ENCODE data around the gene SPSB2.

The SPSB2 gene

DNA sequence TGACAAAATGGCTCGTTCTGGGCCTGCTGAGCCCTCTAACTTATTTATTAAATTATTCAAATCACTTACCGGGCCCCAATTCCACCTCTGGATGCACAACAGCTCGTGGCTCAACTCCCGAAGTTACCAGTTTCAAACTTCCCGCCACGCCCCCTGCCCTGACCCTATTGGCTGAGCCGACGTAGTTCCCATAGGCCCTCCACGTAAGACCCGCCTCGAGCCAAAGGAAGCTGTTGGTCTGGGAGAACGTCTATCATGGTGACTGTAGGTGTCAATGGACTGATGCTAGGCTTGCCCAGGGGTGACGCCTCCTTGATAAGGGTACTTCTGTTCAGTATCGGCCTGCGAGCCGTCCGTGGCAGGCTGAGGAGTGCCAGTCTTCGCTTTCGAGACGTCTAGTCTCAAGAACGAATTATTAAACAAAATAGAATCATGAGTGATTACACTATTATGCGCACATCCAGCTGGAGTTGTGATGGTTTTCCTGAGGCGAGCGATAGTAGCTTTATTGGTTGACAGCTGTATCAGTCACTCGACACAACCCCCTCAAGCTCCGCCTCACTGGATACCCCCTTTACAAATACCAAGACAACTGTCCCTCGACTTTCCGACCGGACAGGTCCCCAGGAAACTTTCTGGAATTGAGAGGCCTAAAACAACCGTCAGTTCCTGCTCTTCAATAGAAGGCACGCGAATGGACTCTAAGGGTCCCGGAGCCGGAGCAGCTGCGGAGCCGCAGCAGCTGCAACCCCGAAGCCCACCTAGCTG is 21.8 kb downstream of the SPSB2 start, which contains the start of gene CDCA3:
Gene CDCA3, minus strand, starts transcription at position 134 of the 768 bp plus-strand sequence. CDS start 334 bp downstream, outside the sequence.
- DNase-seq (ENCODE audit: low read depth in 2 of 2), result peak; percentile 83 to 89

DNA sequence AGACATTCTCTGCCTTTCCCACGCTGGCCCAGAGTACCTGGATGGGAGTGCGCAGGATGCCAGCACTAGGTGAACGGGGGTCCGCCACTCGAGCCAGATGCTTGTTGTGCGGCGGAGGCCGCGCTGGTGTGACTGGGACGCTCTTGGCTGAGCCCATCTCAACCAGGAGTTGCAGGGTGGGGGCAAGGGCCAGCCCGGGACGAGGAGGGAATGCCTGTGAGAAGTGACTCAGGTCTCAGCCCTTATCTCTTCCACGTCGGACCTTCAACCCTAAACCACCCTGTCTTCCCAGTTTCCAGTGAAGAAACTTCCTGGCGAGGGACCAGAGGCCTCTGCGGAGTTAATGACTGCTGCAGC is 22.3 kb downstream of the SPSB2 start:
- no peak for DNase-seq (ENCODE audit: low read depth in 2 of 2)

DNA sequence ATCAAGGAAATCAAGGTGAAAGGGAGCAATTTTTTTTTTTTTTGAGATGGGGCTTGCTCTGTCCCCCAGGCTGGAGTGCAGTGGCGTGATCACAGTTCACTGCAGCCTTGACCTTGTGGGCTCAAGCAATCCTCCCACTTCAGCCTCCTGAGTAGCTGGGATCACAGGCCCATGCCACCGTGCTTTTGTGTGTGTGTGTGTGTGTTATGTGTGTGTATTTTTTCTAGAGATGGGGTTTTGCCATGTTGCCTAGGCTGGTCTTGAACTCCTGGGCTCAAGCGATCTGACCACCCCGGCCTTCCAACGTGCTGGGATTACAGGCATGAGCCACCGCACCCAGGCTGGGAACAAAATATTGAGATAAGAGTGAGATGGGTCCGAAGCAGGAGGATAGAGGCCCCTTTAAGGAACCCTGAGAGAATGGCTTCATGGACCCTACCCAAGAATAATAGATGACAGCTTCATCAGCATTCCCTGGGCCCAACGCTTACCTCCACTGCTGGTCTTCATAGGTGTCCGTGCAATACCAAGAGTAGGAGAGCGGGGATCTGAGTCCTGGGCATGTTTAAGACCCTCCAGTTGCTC is 23.0 kb downstream of the SPSB2 start:
- no peak for DNase-seq (ENCODE audit: low read depth in 2 of 2)

DNA sequence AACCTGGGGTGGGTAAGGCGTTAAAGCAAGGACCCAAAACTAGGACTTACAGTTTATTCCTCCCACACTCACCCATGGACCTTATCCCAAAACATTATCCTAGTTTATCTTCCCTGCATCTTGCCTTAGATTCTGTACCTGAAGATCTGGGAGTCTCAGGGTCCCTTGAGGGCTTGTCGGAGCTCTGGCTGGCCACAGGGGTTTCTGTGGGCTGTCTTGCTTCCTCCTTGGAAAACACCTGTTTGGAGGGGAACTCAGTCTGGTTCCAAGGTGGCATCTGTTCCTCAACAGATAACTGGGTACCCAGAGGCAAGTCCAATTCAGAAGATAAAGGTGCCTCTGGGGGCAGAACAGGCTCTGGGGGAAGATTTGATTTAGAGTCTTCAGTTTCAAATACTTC is 23.7 kb downstream of the SPSB2 start:
- DNase-seq (ENCODE audit: low read depth in 2 of 2), result no peak

DNA sequence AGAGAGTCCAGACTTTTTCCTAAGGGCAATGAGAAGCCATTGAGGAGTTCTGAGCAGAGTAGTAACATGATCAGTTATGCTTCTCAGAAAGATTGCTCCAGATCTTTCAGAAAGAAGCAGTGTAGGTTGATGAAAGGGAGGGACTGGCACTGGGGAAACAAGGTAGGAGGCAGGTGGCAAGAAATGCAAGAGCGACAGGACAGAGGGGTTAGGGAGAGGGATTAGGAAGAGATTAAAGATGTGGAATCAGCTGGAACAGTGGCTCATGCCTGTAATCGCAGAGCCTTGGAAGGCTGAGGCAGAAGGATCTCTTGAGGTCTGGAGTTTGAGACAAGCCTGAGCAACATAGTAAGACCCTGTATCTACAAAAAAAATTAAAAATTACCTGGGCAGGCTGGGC is 25.4 kb downstream of the SPSB2 start:
- no peak for DNase-seq (ENCODE audit: low read depth in 2 of 2)

DNA sequence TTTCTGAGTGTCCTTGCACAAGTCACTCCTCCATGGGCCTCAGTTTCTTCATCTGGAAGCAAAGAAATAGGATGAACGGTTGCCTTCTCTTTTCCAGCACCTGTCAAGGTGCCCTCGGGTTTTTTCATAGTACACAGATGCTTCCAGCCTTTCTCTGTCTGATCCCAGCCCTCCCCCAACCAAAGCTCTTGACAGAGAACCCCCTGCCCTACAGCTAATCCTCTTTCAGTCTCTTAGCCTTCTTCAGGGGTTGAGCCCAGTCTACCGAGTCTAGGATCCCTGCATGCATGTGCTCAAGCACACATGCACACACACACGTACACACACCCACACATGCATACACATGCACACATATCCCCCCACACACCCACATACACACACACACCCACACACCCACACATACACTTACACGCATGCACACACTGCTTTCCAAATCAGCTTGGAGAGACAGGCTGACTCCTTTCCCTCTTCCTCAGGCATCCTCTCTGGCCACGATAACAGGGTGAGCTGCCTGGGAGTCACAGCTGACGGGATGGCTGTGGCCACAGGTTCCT is 26.7 kb downstream of the SPSB2 start:
- DNase-seq (ENCODE audit: low read depth in 2 of 2), result no peak

DNA sequence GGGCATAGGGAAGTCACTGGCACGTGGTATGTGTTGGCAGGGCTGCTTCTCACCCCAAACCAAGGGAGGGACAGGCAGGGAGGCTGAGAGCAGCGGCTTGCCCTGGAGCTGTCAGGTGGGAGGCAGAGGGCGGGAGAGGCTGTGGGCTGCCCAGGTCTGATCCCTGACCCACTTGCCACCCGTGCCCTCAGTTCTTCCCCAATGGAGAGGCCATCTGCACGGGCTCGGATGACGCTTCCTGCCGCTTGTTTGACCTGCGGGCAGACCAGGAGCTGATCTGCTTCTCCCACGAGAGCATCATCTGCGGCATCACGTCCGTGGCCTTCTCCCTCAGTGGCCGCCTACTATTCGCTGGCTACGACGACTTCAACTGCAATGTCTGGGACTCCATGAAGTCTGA is 27.7 kb downstream of the SPSB2 start:
- DNase-seq (ENCODE audit: low read depth in 2 of 2), result no peak

DNA sequence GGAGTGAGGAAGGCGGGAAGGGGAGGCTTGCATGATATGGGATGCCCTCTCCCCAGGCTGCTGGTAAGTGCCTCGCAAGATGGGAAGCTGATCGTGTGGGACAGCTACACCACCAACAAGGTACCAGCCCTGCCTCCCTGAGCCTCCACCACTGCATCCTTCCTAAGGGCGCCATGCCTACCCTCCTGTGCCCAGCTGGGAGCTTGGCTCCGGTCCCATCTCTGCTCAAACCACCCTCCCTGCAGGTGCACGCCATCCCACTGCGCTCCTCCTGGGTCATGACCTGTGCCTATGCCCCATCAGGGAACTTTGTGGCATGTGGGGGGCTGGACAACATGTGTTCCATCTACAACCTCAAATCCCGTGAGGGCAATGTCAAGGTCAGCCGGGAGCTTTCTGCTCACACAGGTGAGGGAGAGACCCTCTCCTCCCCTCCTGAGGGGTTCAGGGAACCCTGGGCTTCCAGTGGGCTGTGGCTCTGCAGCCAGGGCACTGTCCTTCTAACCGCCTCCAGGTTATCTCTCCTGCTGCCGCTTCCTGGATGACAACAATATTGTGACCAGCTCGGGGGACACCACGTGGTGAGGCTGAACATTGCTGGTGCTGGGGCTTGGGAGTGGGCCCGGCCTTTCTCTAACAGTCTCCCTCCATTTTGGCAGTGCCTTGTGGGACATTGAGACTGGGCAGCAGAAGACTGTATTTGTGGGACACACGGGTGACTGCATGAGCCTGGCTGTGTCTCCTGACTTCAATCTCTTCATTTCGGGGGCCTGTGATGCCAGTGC is 29.8 kb downstream of the SPSB2 start:
- DNase-seq (ENCODE audit: low read depth in 2 of 2), result no peak

DNA sequence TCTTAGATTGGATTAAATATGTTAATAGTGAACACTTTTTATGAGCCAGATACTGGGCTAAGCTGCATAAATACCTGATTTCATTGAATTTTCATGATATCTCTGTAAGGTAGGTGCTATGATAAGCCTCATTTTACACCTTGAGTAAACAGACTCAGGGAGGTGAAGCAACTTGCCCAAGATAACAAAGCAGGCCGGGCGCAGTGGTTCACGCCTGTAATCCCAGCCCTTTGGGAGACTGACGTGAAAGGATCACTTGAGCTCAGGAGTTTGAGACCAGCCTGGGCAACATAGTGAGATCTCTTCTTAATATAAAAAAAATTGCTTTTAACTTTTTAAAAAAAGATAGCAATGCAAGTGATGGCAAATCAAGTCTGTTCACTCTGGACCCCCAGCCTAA is 31.0 kb downstream of the SPSB2 start:
- no peak for DNase-seq (ENCODE audit: low read depth in 2 of 2)

DNA sequence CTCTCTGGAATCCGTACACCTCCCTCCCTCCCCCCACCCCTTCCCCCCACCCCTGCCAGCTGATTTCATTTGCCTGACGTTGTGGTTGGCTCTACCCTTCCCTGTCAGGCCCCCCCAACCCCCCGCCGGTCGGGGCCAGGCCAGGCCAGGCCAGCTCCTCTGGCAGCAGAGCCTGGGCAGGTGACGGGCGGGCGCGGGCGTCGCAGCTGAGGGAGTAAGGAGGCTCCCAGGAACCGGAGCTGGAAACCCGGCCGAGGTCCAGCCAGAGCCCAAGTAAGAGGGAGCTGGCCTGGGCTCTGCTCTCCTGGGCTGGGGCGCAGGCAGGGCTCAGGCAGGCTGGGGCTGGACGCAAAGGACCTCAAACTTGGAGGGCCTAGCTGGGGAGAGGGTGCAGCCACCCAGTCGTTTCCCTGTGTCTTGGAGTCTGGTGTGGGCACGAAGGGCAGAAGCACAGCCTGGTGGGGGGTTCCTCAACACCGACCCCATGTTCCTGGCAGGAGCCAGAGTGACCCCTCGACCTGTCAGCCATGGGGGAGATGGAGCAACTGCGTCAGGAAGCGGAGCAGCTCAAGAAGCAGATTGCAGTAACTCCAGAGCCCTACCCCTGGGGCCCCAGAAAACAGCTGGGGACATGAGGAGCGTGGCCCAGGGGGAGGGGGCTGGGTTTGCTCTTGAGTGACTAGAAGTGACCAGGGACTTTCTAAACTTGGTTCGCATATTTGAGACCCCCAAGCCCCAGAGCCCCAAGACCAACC is 32.2 kb downstream of the SPSB2 start, which contains the start of gene GNB3:
Gene GNB3, plus strand, starts transcription at position 165 of the 755 bp plus-strand sequence. Its CDS starts 363 bp downstream, at position 528.
- no peak for DNase-seq (ENCODE audit: low read depth in 2 of 2)

DNA sequence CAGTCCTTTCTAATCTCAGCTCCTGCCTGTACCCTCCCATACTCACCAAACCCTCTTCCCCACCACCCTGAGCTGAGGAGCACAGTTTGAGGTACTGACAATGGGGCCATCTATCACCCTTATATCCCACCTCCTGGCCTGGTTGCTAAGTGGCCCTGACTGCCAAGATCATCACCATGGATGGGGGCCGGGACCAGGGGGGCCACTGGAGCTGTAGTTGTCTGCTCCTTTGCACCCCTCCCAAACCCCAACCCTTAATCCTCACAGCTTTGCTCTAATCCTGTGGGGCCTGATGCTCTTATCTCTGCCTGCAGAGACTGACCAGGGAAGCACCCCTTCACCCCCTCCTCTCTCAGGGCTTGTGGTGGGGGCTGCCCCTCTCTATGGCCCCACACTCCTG is 32.8 kb downstream of the SPSB2 start:
- DNase-seq (ENCODE audit: low read depth in 2 of 2), result no peak

DNA sequence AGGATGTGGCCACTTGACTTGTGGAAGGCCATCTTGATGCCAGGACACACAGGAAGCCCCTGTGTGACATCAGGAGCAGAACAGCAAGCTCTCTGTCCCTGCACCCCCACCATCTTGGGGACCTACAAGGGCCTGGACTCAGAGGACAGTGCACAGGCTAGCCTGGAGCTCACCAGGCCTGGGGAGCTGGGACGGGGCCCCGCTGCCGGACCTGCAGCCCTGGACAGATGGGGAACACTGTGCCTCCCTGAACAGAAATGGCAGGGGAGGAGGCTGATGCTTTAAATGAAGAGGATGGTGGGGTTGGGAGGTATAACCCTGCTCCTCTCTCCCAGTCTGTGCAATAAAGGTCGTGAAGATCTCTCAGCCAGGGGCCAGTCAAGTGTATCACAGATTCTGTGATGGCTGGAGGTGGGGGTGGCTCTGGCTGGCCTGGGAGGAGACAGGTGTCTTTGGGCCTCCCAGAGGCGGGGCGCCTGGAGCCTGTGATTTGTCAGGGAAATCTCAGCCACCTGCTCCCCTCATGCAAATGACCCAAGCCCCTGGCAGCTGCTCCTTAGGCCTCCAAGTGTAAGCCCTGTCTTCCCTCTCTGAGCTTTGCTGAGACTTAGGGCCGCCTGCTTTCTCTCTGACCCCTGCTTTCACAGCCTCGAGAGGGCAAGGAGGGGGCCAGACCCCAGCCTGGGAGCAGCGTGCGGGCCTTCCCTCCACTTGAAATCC is 33.5 kb downstream of the SPSB2 start:
- no peak for DNase-seq (ENCODE audit: low read depth in 2 of 2)

DNA sequence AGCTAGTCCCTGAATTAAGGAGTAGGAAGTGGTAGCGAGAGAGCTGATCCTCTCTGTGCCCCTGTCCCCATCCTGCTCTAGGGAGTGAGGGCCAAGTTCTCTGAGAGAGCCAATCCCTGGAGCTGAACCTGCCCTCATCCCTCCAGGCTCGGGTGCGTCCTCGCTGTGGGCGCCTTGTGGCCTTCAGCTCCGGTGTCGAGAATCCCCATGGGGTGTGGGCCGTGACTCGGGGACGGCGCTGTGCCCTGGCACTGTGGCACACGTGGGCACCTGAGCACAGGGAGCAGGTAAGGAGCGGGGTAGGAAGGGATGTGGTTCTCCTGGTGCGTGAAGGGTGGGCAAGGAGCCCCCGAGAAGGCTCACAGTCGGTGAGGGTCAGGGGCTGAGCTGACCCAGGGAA is 34.2 kb downstream of the SPSB2 start:
- DNase-seq (ENCODE audit: low read depth in 2 of 2), result no peak

DNA sequence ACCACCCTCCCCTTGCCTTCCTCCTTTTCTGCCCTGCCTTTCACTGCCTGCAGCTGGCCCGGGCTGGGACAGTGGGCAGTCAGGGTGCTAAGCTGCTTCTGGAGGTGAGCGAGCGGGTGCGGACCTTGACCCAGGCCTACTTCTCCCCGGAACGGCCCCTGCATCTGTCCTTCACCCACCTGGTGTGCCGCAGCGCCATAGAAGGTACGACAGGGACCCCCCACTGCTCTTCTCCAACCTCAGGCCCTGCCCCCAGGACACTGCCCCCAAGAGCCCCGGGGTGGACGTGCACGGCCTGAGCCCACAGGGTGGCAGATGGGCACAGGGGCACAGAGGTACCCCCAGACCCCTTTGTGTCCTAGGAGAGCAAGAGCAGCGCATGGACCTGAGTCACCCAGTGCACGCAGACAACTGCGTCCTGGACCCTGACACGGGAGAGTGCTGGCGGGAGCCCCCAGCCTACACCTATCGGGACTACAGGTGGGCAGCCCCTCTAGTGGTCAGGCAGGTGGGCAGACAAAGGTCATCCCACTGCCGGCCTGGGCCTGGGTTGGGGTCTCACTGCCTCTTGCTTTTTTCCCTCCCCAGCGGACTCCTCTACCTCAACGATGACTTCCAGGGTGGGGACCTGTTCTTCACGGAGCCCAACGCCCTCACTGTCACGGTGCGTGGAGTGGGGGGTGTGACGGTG is 35.6 kb downstream of the SPSB2 start:
- no peak for DNase-seq (ENCODE audit: low read depth in 2 of 2)

DNA sequence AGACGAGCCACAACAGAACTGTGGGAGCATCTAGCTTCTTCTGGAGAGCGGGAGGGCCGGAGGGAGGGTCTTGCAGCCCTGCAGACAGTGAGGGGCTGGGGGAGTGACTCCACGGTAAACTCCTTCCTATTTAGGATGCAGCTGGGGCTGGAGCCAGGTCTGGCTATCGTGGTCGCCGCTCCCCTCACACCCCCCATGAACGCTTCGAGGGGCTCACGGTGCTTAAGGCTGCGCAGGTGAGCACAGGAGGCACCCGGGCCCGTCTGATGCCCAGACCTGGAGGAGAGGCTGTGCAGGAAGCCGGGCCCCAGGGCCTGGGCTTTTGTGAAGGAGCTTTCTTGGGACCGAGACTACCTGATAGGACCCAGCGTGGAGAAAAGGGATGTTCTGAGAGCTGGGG is 36.3 kb downstream of the SPSB2 start:
- DNase-seq (ENCODE audit: low read depth in 2 of 2), result no peak

DNA sequence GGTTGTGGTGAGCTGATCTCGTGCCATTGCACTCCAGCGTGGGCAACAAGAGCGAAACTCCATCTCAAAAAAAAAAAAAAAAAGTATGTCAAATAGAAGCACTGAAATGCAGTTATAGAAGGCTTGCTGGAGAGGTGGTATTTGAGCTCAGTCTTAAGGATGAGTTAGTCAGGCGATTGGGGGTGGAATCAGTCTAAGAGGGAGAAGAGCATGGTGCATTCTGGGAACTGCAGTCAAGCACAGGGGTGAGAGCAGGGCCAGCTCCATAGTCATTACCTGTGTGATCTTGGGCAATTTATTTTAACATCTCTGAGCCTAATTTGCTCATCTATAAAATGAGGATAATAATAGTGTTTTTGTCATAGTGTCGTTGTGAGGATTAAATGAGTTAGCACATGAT is 38.2 kb downstream of the SPSB2 start:
- no peak for DNase-seq (ENCODE audit: low read depth in 2 of 2)

DNA sequence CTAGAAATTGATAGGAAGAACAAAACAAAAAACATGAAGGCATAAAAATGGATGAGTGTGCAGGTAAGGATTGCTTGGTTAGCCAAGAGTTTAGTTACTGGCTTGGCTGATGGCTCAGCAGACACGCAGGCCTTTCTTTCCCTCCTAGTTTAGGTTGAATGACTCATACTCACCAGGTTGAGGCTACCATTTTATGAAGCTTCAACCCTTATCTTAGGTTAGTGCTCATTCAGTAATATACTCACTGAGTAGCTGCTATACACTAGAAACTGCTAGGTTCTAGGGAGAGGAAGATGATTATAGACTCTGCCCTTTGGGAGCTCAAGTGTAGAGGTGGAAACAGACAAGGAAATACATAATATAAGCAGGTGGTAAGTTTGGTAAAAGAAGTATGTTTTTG is 38.8 kb downstream of the SPSB2 start:
- no peak for DNase-seq (ENCODE audit: low read depth in 2 of 2)

DNA sequence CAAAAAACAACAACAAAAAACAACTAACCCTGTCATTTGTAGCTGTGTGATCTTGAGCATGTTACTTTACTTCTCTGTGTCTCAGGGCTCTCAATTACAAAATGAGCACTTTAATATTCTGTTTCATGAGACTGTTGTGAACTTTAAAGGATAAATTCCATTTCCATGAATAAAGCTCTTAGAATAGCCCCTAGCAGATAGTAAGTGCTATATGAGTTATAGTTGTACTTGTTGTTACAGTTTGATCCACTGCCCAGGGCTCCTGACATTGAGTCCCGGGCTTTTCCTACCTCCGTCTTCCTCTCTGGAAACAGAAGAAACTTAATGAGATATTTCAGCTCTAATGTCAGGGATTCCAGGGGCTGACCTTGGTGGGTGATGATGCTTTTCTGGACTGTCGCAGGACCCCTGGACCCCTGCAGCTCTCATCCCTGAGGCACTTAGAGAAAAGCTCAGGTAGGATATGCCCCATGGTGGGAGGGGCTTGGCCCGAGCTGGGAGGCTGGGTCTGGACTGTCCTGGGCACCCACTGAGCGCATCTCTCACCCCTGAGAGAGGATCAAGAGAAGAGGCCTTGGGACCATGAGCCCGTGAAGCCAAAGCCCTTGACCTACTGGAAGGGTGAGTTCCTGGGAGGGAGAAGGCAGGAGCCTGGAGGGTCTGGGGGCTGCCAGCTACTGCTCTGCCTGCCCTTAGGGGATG is 39.8 kb downstream of the SPSB2 start:
- no peak for DNase-seq (ENCODE audit: low read depth in 2 of 2)

DNA sequence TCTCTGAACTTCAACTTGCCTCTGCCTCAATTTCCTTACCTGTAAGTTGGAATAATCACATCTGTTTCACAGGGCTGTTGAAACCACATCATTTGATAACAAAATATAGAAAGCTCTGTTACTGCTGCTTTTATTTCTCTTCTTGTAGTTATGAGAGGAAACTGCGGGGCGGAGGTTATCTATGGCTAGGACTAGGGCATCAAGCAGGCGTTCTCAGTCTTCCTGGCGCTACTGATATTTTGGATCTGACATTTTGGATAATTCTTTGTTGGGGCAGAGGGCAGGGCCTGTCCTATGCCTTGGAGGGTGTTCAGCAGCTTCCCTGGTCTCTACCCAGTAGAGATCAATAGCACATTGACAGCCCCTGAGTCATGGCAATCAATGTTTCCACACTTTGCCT is 41.0 kb downstream of the SPSB2 start:
- no peak for DNase-seq (ENCODE audit: low read depth in 2 of 2)

DNA sequence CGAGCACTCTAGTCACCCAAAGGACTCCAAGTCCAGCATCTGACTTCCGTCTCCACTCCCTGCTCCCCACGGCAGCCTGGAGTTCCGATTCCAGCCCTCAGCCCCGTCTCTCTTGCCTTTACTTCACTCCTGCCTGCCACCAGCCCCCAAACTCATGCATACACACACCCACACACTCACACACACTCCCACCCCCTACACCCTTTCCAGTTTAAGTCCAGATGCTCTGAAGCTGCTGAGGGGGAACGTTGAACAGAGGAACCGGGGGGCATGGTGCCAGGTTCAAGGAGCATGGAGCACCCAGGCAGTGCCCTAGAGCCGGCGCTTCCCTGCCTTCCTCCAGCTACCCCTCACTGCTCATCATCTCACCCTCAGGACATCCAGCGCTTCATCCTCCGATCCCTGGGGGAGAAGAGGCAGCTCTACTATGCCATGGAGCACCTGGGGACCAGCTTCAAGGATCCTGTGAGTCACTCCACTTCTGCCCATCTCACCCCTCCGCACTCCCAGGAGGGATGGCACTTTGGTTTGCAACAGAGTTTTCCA is 41.6 kb downstream of the SPSB2 start:
- DNase-seq (ENCODE audit: low read depth in 2 of 2), result no peak

All from stimulated activated CD4-positive, alpha-beta T cell treated with anti-CD3 and anti-CD28 coated beads, Interleukin-1b, Interleukin-23, amount 100 ng/mL, for 4 hours (primary cell).